ENCODE results near the gene SLC9A1.
"Not testable (repeated sequence)": the region's sequence is repeated elsewhere in the genome, so short reads cannot be mapped to it uniquely, and the experiment has no call there.

Gene SLC9A1
- total RNA-seq: 38.1 to 44.3 reads per million in 2 donors

DNA sequence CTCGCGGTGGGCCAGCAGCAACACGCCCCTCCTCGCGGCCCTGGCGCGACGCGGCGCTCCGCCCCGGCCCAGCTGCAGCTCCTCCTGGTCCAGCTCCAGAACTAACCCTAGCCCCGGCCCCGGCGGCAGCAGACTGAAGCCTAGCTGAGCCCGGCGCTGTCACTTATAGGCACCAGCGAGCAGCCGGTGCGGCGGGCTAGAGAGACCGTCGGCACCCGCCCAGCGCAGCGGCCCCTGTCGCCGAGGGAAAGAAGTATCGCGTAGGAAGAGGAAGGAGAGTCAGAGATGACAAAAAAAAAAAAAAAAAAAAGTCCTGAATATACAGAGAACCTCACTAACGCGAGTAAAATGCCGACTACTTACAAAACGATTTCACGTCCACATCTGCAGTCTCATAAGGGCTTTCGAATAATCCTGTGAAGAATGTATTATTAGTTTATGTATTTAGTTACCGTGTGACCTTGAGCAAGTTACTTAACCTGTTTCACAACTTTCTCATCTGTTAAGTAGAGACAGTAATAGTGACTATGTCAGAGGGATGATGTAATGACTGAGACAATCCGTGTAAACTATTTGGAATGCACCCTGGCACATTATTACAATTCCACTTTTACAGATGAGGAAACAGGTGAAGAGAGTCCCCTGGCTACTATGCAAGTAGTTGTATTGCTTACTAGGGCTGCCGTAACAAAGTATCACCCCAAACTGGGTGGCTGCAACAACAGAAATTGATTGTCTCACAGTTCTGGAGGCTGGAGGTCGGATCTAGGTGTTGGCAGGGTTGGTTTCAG, at the start of gene SLC9A1:
TSS of gene SLC9A1 (minus strand) at position 135 of the 791 bp plus-strand sequence. CDS start 791 bp downstream, outside the sequence.
- DNase-seq: peak; percentile 84 to 94 (median 91)

DNA sequence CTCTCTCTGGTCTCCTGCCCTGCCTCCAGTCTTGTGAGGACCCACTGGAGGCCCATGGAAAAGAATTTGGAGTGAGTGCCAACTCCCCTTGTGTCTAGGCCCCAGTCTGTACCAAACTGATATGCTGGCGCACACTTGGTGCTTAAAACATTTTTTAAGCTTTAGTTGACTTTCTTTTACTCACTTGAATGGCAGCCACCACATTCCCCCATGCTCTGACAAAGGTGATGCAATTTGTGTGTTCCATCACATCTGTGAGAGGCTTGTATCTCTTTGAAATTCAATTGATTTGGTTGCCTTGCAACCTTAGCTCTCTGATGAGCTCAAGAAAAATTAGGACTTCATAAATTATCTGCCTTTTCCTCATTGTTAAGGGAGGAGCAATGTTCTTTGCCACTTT, 49.0 kb upstream of the SLC9A1 start:
- no peak for DNase-seq

GRCh38 chr1:27201295-27201694, 46.4 kb upstream of the SLC9A1 start:
- DNase-seq: no peak

- DNase-seq: no peak
Observed at GRCh38 chr1:27193194-27193593, 38.3 kb upstream of the SLC9A1 start.

GRCh38 chr1:27192039-27192529, 37.2 kb upstream of the SLC9A1 start:
- no peak for DNase-seq

DNA sequence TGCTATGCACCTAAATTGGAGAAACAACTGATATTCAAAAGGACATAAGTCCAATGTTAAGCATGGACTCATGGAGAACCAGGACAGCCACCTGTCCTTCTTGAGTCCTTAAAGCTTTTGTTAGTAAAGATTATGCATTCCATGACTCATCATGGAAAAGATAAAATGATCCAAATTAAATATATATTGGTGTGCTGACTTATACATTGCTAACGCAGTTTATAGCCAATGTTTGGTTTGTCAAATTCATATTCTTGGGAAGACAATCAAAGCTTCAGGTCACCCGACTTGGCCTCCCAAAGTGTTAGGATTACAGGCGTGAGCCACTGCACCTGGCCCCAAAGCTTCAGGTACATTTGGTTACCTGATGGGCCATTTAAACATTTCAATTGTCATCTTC, 29.7 kb upstream of the SLC9A1 start:
- not testable (repeated sequence) for DNase-seq

GRCh38 chr1:27179979-27180378, 25.1 kb upstream of the SLC9A1 start:
- no peak for DNase-seq

DNA sequence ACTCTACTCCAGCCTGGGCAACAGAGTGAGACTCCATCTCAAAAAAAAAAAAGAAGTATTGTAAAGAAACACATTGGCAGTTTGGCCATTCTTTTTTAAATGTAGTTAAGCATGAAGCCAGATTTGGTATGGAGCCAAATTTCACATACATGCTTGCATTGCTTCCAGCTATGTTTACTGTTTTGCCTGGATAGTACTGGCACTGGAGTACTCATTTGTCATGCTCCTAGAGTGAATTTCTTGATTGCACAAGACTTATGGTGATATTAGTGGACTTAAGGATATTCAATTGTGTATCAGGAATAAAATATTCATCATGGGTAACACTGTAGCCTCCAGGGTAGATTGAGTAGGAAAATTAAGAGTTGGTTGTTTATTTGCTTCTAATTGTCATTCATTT, 24.5 kb upstream of the SLC9A1 start:
- no peak for DNase-seq

- DNase-seq: no peak
Observed at GRCh38 chr1:27176954-27177353, 22.0 kb upstream of the SLC9A1 start.

DNA sequence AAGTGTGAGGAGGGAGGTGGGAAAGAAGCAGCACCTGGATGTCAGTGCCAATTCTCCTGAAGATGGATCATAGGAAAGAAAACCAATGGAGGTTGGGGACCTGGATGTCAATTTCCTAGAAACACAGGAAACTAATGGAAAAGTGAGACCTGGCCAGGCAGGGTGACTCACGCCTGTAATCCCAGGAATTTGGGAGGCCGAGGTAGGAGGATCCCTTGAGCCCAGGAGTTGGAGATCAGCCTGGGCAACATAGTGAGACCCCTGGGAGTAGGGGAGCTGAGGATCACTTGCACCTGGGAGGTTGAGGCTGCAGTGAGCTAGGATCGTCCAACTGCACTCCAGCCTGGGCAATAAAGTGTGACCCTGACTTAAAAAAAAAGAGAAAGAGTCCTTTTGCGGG, 21.4 kb upstream of the SLC9A1 start:
- DNase-seq: no peak

GRCh38 chr1:27172992-27173391, 18.1 kb upstream of the SLC9A1 start:
- DNase-seq: not testable (repeated sequence)

DNA sequence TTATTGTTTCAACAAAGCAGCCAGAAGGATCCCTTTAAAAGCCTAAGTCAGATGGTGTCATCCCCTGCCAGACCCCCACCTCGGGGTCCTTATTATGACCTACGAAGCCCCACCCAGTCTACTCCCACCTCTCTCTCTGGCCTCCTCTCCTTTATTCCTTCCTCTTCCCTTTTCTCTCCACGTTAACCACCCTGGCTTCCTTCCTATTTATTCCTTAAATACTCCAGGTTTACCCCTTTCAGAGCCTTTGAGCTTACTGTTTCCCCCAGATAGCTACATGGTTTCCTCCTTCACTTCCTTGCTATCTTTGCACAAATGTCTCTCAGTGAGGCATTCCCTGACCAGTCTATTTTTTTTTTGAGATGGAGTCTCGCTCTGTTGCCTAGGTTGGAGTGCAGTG, 12.0 kb upstream of the SLC9A1 start:
- DNase-seq: no peak

DNA sequence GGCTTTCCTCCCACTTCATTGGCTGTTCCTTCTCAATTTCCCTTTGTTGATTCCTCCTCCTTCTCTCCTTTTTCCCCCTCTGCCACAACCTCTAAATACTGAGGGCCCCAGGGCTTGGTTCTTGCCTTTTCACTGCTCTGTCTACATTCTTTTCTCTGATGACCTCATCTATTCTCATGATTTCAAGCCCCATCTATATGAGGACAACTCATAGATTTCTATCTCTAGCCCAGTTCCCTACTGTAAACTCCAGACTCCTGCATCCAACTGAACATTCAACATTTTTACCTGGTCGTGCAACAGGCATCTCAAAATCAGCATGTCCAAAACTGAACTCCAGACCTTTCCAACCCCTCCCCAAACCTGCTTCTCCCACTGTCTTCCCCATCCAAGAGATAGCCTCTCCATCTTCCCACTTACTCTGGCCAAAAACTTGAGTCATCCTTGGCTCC, 11.5 kb upstream of the SLC9A1 start:
- DNase-seq: no peak

DNA sequence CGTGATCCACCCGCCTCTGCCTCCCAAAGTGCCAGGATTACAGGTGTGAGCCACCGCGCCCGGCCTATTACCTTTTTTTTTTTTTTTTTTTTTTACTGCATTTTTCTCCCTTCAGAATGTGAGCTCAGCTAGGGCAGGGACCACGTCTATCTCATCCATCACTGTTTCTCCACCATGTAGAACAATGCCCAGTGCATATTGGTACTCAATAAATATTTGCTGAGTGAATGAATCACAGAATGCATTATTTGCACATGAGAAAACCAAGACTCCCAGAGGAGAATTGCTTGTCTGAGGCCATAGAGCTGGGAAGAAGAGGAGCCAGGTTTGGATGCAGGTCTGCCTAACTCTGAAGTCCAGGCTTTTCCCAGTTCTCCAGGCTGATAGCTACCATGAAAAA, 8.2 kb upstream of the SLC9A1 start:
- DNase-seq: no peak

DNA sequence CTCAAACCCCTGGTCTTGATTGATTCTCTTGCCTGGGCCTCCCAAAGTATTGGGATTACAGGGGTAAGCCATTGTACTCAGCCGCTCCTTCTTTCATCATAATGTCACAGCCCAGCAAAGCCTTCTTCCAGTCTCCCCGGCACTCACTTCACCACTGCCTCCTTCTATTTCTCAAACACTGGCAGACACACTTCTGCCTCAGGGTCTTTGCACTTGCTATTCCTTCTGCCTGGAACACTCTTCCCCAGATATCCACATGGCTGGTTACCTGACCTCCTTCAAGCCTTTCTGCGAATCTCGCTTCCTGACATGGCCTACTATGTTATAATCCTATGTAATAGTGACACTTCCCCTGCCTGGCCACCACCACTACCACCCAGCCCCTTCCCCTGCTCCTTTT, 7.2 kb upstream of the SLC9A1 start:
- no peak for DNase-seq

DNA sequence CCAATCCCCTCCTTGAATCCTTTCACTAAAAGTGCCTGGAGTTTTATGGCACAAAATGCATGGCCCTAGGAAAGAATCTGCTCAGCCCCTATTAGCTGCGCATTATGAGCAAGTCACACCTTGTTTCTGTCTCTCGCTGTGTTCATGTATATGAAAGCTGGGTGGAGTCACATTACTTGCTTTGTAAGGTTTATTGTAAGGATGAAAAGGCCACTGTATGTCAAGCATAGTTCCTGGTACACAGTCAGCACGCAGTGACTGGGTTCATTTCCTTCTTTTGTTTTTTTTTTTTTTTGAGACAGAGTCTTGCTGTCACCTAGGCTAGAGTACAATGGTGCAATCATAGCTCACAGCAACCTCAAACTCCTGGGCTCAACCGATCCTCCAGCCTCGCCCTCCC, 6.7 kb upstream of the SLC9A1 start:
- DNase-seq: peak in 1 of 5 experiments; percentile 39

GRCh38 chr1:27157194-27157593, 2.3 kb upstream of the SLC9A1 start:
- DNase-seq: no peak

DNA sequence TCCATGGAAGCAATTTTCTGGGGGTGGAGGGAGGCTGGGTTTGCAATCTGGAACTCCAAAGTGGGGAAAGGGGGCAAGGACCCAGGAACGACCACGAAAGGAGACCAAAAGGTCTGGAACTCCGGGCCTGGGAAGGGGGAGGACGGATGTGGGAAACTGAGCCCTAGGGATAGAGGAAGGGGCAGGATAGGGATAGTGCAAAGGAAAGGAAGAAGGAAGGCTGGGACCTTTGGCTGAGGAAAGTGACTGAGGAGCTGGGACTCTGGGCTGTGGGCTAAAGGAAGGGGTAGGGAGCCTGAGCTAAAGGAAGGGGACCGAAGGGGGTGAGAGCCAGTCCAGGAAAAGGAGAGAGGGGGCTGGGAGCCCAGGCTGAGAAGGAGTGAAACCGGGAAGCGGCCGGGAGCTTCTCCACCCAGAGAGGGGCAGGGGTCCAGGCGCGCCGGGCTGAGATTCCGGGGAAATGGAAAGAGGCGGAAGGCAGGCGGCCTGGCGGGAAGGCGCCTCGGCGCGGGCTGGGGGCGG, 395 bp downstream of the SLC9A1 start:
- no peak for DNase-seq

DNA sequence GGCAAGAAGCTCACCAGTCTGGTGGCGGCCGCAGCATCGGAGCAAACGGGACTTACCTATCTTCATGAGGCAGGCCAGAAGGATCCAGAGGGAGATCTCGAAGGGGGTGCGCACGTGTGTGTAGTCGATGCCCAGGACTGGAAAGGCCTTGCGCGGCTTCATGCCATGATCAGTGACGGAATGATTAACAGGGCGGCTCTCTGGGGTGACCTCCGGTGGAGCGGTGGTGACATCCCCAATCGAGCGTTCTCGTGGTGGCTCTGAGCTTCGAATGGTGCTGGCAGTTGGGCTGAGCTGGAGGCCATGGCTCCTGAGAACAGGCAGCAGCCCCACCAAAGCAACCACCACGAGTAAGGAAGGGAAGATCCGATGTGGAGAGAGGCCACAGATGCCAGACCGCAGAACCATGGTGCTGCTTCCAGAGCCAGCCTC, 982 bp downstream of the SLC9A1 start:
- peak in 1 of 5 experiments; percentile 16 for DNase-seq

GRCh38 chr1:27153549-27153886, 1.4 kb downstream of the SLC9A1 start:
- DNase-seq: no peak

GRCh38 chr1:27152829-27153548, 1.9 kb downstream of the SLC9A1 start:
- DNase-seq: peak in 1 of 5 experiments; percentile 7

DNA sequence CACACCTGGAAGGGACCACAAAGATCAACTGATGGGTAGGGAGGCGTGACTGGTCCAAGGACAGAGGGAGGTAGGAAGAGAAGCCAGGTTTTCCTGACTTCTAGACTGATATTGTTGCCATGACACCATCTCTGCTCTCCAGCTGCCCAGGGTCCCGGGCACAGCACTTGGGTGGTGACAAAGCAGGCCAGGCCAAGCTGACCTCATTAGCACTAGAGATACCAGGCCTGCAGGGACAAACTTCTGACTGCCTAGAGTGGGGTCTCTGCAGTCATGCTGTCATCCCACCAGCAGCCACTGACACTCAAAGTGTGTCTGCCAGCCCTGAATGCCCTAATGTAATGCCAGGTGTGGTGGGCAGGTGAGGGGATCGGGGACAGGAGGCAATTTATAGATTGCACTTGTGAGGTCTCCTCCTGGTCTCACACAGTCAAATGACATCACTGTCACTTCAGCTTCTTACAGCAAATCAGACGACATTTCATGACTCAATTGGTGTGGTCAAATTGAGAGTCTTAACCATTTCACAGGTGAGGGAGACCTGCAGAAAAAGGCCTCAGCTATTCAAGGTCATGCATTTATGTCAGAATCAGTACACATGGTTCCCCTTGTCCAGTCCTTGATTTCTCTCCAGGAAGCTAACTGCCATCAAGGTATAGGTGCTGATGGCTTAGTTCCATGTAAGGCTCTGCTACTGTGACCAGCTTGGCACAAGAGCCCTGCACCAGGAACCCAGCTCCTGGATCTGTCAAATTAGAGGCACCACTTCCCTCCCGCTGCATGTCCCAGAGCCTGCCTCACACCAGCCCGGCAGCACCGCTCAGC, 2.7 kb downstream of the SLC9A1 start:
- DNase-seq: peak in 1 of 5 experiments; percentile 20

GRCh38 chr1:27150641-27151040, 4.3 kb downstream of the SLC9A1 start:
- no peak for DNase-seq

Data from T-helper 2 cell (primary cell).